Measurements from ENCODE around the gene ADCY9.

DNA sequence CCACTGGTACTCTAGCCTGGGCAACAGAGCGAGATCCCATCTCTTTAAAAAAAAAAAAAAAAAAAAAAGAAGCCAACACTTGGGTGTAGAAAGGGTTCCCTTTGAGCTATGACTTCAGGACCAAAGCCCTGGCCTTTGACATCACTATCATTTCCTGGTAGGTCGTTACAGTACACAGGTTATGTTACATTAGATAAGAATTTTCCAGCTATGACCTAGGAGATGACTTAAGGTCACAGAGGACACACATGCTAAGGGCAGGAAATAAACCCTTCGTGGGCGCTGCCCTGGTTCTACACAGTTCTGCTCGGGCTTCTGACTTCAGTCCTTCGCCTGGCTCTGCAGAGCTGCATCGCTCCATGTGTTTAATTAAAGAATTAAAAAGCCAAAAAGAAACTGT, 112.0 kb downstream of the ADCY9 start:
- TF ChIP-seq EZH2 (IDR thresholded peaks at IDR 0.05; ENCODE audit: insufficient read depth, low read length), result no peak
- TF ChIP-seq, protein P1, sequence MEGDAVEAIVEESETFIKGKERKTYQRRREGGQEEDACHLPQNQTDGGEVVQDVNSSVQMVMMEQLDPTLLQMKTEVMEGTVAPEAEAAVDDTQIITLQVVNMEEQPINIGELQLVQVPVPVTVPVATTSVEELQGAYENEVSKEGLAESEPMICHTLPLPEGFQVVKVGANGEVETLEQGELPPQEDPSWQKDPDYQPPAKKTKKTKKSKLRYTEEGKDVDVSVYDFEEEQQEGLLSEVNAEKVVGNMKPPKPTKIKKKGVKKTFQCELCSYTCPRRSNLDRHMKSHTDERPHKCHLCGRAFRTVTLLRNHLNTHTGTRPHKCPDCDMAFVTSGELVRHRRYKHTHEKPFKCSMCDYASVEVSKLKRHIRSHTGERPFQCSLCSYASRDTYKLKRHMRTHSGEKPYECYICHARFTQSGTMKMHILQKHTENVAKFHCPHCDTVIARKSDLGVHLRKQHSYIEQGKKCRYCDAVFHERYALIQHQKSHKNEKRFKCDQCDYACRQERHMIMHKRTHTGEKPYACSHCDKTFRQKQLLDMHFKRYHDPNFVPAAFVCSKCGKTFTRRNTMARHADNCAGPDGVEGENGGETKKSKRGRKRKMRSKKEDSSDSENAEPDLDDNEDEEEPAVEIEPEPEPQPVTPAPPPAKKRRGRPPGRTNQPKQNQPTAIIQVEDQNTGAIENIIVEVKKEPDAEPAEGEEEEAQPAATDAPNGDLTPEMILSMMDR (IDR thresholded peaks at IDR 0.05; ENCODE audit: insufficient read depth, low read depth, low read length), result no peak

Measured in astrocyte (in vitro differentiated cells and primary cell).